Spleen (tissue), 11 donors: Measurements from ENCODE around the gene PLA2G2A. TPM values are rescaled to one million over a fixed set of nuclear protein-coding genes. Genes with fewer than 3 reads are reported as not detected.

ENCODE experiments used
- DNase-seq: peaks from one replicate; pipeline ENCODE4 v3.0.0-alpha.2; 2020
- H3K27ac ChIP-seq, 8 donors: fragments of 200-600 bp; sonication (generic) in 7 of 8; 1 replicate in 4 of 8; 2 replicates in 4 of 8; pipeline versions ENCODE4 v1.5.0 to v1.8.0; 2016 to 2021; ENCODE audit warnings: inconsistent platforms in 4 of 8, mild to moderate bottlenecking in 4 of 8, moderate library complexity in 1 of 8
- H3K27me3 ChIP-seq, 7 donors: fragments of 200-600 bp; sonication (generic) in 6 of 7; replicated peaks in 1 of 7; 1 replicate in 4 of 7; 2 replicates in 3 of 7; pipeline versions ENCODE4 v1.5.0 to v1.8.0; 2016 to 2021; ENCODE audit warnings: inconsistent platforms in 3 of 7, mild to moderate bottlenecking in 1 of 7
- H3K36me3 ChIP-seq, 6 donors: fragments of 200-600 bp; sonication (generic) in 5 of 6; 1 replicate in 4 of 6; 2 replicates in 2 of 6; pipeline versions ENCODE4 v1.5.0 to v1.8.0; 2016 to 2021; ENCODE audit warnings: inconsistent platforms in 2 of 6
- H3K4me1 ChIP-seq, 6 donors: fragments of 200-600 bp; sonication (generic) in 5 of 6; 1 replicate in 3 of 6; 2 replicates in 3 of 6; pipeline versions ENCODE4 v1.5.0 to v1.8.0; 2016 to 2021; ENCODE audit warnings: inconsistent platforms in 3 of 6
- H3K4me3 ChIP-seq, 8 donors: fragments of 200-600 bp; sonication (generic) in 7 of 8; 1 replicate in 4 of 8; 2 replicates in 4 of 8; pipeline versions ENCODE4 v1.5.0 to v1.8.0; 2016 to 2021; ENCODE audit warnings: inconsistent platforms in 4 of 8, mild to moderate bottlenecking in 4 of 8, moderate library complexity in 2 of 8
- H3K9me3 ChIP-seq, 8 donors: fragments of 200-600 bp; sonication (generic) in 7 of 8; 1 replicate in 4 of 8; 2 replicates in 4 of 8; pipeline versions ENCODE4 v1.5.0 to v1.8.0; 2016 to 2021; ENCODE audit warnings: inconsistent platforms in 4 of 8
- POLR2A ChIP-seq, 3 donors: fragments of 450-650 bp; IDR thresholded peaks; one replicate each; pipeline ENCODE4 v1.5.1; 2017; ENCODE audit warnings: antibody characterized with exemption in 3 of 3, mild to moderate bottlenecking in 1 of 3
- POLR2AphosphoS5 ChIP-seq, 3 donors: sonication (generic); formaldehyde crosslinking; IDR thresholded peaks; one replicate each; pipeline ENCODE4 v1.5.1; 2017; ENCODE audit warnings: antibody characterized with exemption in 3 of 3
- WGBS, 5 donors: extraction: QIAGEN DNeasy Blood & Tissue Kit in 3 of 5; methylation state at CpG; one replicate each; pipeline versions ENCODE4 v1.1.5 to v1.1.7; 2013 to 2018; 5-methylcytosine and 5-hydroxymethylcytosine counted together
- intact Hi-C: fragments of 100-400 bp; cut with DNase I; formaldehyde crosslinking; loops from one replicate; pipeline ENCODE4 v1.15.0; 2023; ENCODE audit warnings: low total_unique reads
- polyA plus RNA-seq, 3 donors: library from polyadenylated mRNA; stranded (reverse); fragments of 200-250 nt; gene quantifications; one replicate each; pipeline ENCODE4 v1.2.1, GENCODE V29; 2013
- total RNA-seq, 7 donors: library from RNA; depleted of rRNA in 3 of 7; stranded (reverse); fragments of >200 nt in 3 of 7; fragmentation: NEBNext Ultra II Directional in 4 of 7; extraction: Animal tissue kit (Norgen Biotek cat#: 25700) in 4 of 7; gene quantifications; one replicate each; pipeline versions ENCODE4 v1.1.0 to v1.2.1, GENCODE V29; 2016 to 2021
- TF ChIP-seq, protein P1 (sequence below), 11 experiments: fragments of 200-600 bp in 7 of 11; fragments of 450-650 bp in 4 of 11; sonication (generic) in 4 of 11; IDR thresholded peaks in 8 of 11; conservative IDR thresholded peaks in 3 of 11; 1 replicate in 7 of 11; 2 replicates in 4 of 11; pipeline versions ENCODE4 v1.4.0 to v1.8.0; 2016 to 2021; ENCODE audit warnings: antibody characterized with exemption in 11 of 11, inconsistent platforms in 4 of 11, mild to moderate bottlenecking in 1 of 11
- donor health status: healthy with polysubstance abuse.
- donor health status: DM: no; HTN: no; CAD: no; lungs with moderate emphysema.
- donor health status: DM: no; HTN: no; CAD: no.
- donor health status: Bipolar disorder and iron deficiency.
- donor health status: healthy.
- donor health status: DM: no; HTN: no; CAD: no.
- donor health status: DM: yes; HTN: yes; CAD: no.

The PLA2G2A gene
- total and polyA plus RNA-seq, 10 donors = 0.26 to 17.8 (median 1.9) TPM; not detected in 5

DNA sequence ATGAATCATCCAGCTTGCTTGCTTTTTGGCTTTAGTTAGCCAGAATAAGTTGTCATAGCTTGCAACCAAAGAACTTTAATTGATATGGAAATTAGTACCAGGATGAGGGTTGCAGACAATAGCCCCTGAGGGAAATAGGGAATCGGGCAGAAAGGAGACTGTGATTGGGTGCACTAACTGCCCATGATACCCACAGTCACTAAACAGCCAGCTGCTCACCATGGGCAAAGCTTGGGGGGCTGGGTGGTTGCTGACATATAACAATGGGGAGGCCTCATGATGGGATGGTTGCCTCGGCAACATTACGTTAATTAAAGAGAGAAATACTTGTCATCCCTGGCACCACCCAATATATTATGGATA, 38.2 kb downstream of the PLA2G2A start:
- Histone ChIP-seq H3K4me1 (peaks cover 0 to 4% (median 0%) of the 10 kb centered on the region in 6 donors), H3K36me3 (no peaks in the 10 kb centered on the region), H3K27me3 (no peaks in the 10 kb centered on the region), H3K9me3 (no peaks in the 10 kb centered on the region), H3K27ac (no peak overlapping the region), H3K4me3 (no peak overlapping the region)
- TF ChIP-seq POLR2AphosphoS5 (IDR thresholded peaks at IDR 0.05) = no peak
- TF ChIP-seq, protein P1, sequence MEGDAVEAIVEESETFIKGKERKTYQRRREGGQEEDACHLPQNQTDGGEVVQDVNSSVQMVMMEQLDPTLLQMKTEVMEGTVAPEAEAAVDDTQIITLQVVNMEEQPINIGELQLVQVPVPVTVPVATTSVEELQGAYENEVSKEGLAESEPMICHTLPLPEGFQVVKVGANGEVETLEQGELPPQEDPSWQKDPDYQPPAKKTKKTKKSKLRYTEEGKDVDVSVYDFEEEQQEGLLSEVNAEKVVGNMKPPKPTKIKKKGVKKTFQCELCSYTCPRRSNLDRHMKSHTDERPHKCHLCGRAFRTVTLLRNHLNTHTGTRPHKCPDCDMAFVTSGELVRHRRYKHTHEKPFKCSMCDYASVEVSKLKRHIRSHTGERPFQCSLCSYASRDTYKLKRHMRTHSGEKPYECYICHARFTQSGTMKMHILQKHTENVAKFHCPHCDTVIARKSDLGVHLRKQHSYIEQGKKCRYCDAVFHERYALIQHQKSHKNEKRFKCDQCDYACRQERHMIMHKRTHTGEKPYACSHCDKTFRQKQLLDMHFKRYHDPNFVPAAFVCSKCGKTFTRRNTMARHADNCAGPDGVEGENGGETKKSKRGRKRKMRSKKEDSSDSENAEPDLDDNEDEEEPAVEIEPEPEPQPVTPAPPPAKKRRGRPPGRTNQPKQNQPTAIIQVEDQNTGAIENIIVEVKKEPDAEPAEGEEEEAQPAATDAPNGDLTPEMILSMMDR (IDR thresholded peaks at IDR 0.05 in 8 of 11, conservative IDR thresholded peaks at IDR 0.05 in 3 of 11) = no peak
- TF ChIP-seq POLR2A (IDR thresholded peaks at IDR 0.05) = no peak
- DNase-seq = no peak
- intact Hi-C loops = no loop called here
- WGBS, 5 donors = 94 to 98% (median 95%) methylated on average over 3 of the region's 3 CpGs

DNA sequence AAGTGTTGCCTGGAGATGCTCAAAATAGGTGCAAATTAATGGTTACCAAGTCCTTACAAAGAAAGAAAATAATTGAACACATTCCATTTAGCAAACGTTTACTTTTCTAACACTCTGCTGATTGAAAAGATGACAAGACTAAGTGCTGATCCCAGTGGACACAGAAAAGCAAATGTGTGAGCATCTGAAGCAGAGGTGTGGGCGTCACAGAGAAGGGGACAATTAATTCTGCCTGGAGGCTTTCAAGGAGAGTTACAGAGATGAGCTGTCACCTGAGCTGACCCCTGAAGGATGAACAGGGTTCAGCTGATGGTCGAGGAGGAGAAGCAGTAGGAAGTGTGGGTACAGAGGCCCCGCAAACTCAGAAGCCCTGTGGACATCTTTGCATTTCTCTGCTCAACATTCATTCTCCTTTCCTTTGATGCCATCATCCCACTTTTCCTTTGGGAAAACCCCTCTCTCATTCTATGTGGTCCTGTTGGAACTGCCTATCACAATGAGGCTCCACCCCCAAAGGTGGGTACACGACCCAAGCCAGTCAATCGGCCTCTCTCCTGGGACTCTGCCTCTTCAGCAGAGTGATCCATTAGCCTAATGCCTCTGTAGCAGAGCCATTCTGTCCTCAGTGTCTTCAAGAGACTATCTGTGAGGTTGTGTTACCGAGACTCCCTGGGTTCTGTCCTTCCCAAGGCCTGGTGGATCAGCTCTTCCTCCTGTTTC, 38.8 kb downstream of the PLA2G2A start:
- Histone ChIP-seq H3K27ac (no peak overlapping the region), H3K4me1 (peaks cover 0 to 5% (median 0%) of the 10 kb centered on the region in 6 donors), H3K27me3 (no peaks in the 10 kb centered on the region), H3K9me3 (no peaks in the 10 kb centered on the region), H3K4me3 (no peak overlapping the region), H3K36me3 (no peaks in the 10 kb centered on the region)
- DNase-seq = no peak
- 72 to 79% (median 77%) methylated on average over 7 of the region's 7 CpGs for WGBS, 5 donors
- TF ChIP-seq POLR2A (IDR thresholded peaks at IDR 0.05) = no peak
- TF ChIP-seq, protein P1 (IDR thresholded peaks at IDR 0.05 in 8 of 11, conservative IDR thresholded peaks at IDR 0.05 in 3 of 11) = no peak
- intact Hi-C loops = no loop called here

DNA sequence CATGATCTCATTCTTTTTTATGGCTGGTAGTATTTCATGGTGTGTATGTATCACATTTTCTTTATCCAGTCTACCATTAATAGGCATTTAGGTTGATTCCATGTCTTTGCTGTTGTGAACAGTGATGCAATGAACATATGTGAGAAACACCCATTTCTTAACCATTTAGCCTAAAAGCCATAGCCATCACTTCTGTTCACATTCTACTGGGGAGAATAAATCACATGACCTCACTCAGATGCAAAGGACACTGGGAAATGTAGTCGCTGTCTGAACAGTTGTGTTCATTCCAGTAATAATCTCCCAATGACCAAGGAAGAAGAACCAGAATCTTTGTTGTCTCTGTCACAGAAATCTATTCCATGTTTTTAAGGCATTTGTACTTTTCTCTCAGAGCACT, 40.9 kb downstream of the PLA2G2A start:
- DNase-seq = no peak
- TF ChIP-seq POLR2A (IDR thresholded peaks at IDR 0.05) (no peak), POLR2AphosphoS5 (IDR thresholded peaks at IDR 0.05) (no peak)
- TF ChIP-seq, protein P1 (IDR thresholded peaks at IDR 0.05 in 8 of 11, conservative IDR thresholded peaks at IDR 0.05 in 3 of 11) = no peak
- Histone ChIP-seq H3K4me1 (peaks cover 0 to 5% (median 0%) of the 10 kb centered on the region in 6 donors), H3K4me3 (no peak overlapping the region), H3K36me3 (no peaks in the 10 kb centered on the region), H3K27me3 (no peaks in the 10 kb centered on the region), H3K27ac (no peak overlapping the region), H3K9me3 (peaks cover 0 to 6% (median 2%) of the 10 kb centered on the region in 8 donors)
- WGBS, 5 donors = 77 to 98% (median 84%) methylated on average over 1 of the region's 1 CpG
- intact Hi-C loops = no loop called here

DNA sequence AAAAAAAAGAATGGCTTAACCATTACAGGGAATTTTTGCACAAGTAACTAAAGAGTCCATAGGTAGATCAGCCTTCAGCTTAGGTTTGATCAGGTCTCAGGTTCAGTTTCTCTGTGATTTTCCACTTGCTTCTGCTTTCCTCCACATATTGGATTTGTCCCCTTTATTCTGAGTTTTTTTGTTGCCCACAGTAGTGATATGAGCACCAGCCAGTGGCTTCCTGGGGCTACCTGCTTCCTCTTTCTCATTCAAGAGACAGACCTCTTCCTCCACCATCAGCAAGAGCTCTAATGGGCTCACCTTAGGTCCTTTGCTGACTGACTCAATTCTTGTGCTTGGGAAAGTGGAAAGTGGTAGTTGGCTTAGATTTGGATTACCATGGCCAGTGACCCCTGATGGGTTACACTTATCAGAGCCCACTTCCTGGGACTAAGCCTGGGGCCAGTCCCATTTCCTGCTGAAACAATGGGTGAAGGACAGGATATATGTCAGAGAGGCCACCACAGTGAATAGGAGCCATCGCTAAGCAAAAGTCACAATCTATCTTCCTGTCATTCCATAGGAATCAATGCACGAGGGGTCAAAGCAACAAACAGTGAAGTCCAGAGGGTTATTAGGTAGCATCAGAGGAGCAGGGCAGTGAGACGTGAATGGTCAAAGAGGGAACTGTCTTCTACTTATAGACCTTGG, 43.2 kb downstream of the PLA2G2A start:
- H3K36me3 ChIP-seq = no peaks in the 10 kb centered on the region
- WGBS, 5 donors = 44 to 67% (median 52%) methylated on average over 3 of the region's 3 CpGs
- no peak overlapping the region for H3K4me3 ChIP-seq
- peaks cover 0 to 5% (median 0%) of the 10 kb centered on the region in 6 donors for H3K4me1 ChIP-seq
- H3K9me3 ChIP-seq = peaks cover 0 to 29% (median 21%) of the 10 kb centered on the region in 8 donors
- no peak for DNase-seq
- TF ChIP-seq, protein P1 (IDR thresholded peaks at IDR 0.05 in 8 of 11, conservative IDR thresholded peaks at IDR 0.05 in 3 of 11) = no peak
- TF ChIP-seq POLR2A (IDR thresholded peaks at IDR 0.05) = no peak
- no peak for TF ChIP-seq POLR2AphosphoS5 (IDR thresholded peaks at IDR 0.05)
- H3K27ac ChIP-seq = no peak overlapping the region
- intact Hi-C loops = no loop called here
- no peaks in the 10 kb centered on the region for H3K27me3 ChIP-seq
